Measurements from ENCODE around the gene USP28. TPM values are rescaled to one million over a fixed set of nuclear protein-coding genes. Genes with fewer than 3 reads are reported as not detected.

USP28 gene
- total RNA-seq, 1 donor from 2014 or later = 12.3 TPM

DNA sequence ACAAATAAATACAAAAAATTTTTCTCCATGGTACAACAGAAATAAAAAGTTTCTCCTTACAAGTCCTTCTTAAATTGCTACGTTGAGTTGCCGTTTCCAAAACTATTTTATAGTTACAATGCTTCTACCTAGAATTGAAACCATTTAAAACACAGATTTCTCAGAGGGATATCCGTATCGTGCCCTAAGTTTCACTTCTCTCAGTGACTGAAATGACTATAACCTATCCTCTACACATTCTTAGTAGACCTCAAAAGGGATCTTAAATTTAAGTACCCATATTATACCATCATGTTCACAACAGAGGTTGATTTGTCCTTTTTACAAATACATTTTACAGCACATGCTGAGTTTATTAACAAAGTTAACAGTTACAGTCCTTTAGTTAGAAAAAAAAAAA lies 44.1 kb downstream of the USP28 start:
- H3K36me3 ChIP-seq = peaks cover 0 to 33% of the 10 kb centered on the region in 2 donors
- H3K27me3 ChIP-seq = no peaks in the 10 kb centered on the region
- intact Hi-C loops (cut with DNase I) = no loop called here
- no peak overlapping the region for H3K4me3 ChIP-seq
- H3K27ac ChIP-seq = no peak overlapping the region
- no peaks in the 10 kb centered on the region for H3K9me3 ChIP-seq
- no peaks in the 10 kb centered on the region for H3K4me1 ChIP-seq
- TF ChIP-seq POLR2AphosphoS5 (IDR thresholded peaks at IDR 0.05; ENCODE audit: insufficient read depth in 1 of 2, low read depth in 1 of 2) (no peak), POLR2A (IDR thresholded peaks at IDR 0.05) (no peak)
- TF ChIP-seq, protein P1, sequence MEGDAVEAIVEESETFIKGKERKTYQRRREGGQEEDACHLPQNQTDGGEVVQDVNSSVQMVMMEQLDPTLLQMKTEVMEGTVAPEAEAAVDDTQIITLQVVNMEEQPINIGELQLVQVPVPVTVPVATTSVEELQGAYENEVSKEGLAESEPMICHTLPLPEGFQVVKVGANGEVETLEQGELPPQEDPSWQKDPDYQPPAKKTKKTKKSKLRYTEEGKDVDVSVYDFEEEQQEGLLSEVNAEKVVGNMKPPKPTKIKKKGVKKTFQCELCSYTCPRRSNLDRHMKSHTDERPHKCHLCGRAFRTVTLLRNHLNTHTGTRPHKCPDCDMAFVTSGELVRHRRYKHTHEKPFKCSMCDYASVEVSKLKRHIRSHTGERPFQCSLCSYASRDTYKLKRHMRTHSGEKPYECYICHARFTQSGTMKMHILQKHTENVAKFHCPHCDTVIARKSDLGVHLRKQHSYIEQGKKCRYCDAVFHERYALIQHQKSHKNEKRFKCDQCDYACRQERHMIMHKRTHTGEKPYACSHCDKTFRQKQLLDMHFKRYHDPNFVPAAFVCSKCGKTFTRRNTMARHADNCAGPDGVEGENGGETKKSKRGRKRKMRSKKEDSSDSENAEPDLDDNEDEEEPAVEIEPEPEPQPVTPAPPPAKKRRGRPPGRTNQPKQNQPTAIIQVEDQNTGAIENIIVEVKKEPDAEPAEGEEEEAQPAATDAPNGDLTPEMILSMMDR (IDR thresholded peaks at IDR 0.05) = no peak
- DNase-seq (ENCODE audit: extremely low spot score in 2 of 2) = no peak

DNA sequence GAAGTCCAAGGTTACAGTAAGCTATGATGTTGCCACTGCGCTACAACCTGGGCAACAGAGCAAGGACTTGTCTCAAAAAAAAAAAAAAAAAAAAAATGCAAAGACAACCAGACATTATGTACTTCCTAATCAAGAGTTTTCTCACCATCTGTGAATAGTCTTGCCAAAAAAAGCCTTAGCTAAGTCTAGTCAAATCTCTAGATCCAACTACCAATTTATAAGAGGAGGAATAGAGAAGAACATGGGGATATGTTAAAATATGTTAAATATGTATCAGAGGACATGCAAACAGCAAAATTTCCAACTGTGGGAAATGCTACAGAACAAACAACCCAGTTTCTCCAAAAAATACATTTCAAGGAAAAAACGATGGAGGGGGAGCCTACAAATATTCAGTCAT lies 45.6 kb downstream of the USP28 start:
- DNase-seq (ENCODE audit: extremely low spot score in 2 of 2) = no peak
- Histone ChIP-seq H3K4me3 (no peak overlapping the region), H3K36me3 (peaks cover 0 to 43% of the 10 kb centered on the region in 2 donors), H3K27me3 (no peaks in the 10 kb centered on the region), H3K9me3 (no peaks in the 10 kb centered on the region), H3K4me1 (no peaks in the 10 kb centered on the region), H3K27ac (no peak overlapping the region)
- intact Hi-C loops (cut with DNase I) = no loop called here
- TF ChIP-seq POLR2A (IDR thresholded peaks at IDR 0.05) (no peak), POLR2AphosphoS5 (IDR thresholded peaks at IDR 0.05; ENCODE audit: insufficient read depth in 1 of 2, low read depth in 1 of 2) (no peak)
- TF ChIP-seq, protein P1 (IDR thresholded peaks at IDR 0.05) = no peak

DNA sequence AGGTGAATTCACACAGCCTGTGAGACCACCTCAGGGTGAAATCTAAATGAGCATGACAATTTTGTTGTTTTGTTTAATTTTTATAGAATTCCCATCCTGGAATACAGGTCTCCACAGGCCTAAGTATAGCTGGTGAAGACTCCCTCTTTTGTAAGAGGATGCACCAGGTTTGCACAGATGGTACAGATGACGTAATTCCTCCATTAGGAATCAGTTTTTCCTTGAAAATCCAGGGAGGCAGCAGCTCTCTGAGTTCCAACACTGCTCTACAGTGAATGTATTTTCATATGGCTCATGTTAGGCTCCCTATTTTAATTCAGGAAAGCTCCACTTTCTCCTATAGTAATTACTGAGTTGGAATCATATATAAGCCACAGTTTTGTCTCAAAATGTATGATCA lies 47.2 kb downstream of the USP28 start:
- Histone ChIP-seq H3K4me3 (no peak overlapping the region), H3K27me3 (no peaks in the 10 kb centered on the region), H3K9me3 (no peaks in the 10 kb centered on the region), H3K4me1 (no peaks in the 10 kb centered on the region), H3K36me3 (peaks cover 0 to 47% of the 10 kb centered on the region in 2 donors), H3K27ac (no peak overlapping the region)
- no peak for DNase-seq (ENCODE audit: extremely low spot score in 2 of 2)
- TF ChIP-seq POLR2A (IDR thresholded peaks at IDR 0.05) (no peak), POLR2AphosphoS5 (IDR thresholded peaks at IDR 0.05; ENCODE audit: insufficient read depth in 1 of 2, low read depth in 1 of 2) (no peak)
- TF ChIP-seq, protein P1 (IDR thresholded peaks at IDR 0.05) = no peak
- intact Hi-C loops (cut with DNase I) = no loop called here

DNA sequence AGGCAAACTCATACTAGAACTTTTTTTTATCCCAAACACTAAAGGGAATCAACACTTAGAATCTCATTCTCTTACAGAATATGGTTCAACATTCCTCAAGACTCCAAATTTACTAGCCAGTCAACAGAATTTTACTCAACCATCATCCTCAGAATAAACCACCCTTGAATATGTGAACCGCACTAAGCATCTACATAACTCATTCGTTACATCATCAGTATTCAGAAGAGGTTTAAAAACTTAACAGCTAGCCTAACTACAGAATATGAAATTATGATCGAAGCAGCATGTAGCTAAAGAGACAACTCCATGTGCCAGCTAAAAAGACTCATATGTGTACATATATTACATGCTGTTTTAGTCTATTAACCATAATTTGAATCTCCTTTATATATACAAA lies 47.9 kb downstream of the USP28 start:
- H3K27ac ChIP-seq = no peak overlapping the region
- H3K27me3 ChIP-seq = no peaks in the 10 kb centered on the region
- no peaks in the 10 kb centered on the region for H3K4me1 ChIP-seq
- intact Hi-C loops (cut with DNase I) = no loop called here
- no peaks in the 10 kb centered on the region for H3K9me3 ChIP-seq
- no peak overlapping the region for H3K4me3 ChIP-seq
- no peak for DNase-seq (ENCODE audit: extremely low spot score in 2 of 2)
- TF ChIP-seq POLR2AphosphoS5 (IDR thresholded peaks at IDR 0.05; ENCODE audit: insufficient read depth in 1 of 2, low read depth in 1 of 2) (no peak), POLR2A (IDR thresholded peaks at IDR 0.05) (no peak)
- TF ChIP-seq, protein P1 (IDR thresholded peaks at IDR 0.05) = no peak
- peaks cover 0 to 54% of the 10 kb centered on the region in 2 donors for H3K36me3 ChIP-seq

DNA sequence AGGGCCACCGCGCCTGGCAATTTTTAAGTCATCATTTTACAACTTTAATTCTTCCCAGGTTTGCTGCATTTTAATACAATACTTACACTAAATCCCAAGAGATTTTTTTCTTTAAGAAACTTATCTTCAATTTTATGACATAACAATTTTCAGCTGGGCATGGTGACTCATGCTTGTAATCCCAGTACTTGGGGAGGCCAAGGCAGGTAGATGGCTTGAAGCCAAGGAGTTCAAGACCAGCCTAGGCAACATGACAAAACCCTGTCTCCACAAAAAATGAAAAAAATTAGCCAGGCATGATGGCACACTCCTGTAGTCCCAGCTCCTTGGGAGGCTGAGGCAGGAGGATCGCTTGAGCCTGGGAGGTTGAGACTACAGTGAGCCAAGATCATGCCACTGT lies 56.9 kb downstream of the USP28 start:
- Histone ChIP-seq H3K36me3 (peaks cover 0 to 36% of the 10 kb centered on the region in 2 donors), H3K27ac (no peak overlapping the region), H3K4me1 (no peaks in the 10 kb centered on the region), H3K9me3 (no peaks in the 10 kb centered on the region), H3K4me3 (no peak overlapping the region), H3K27me3 (no peaks in the 10 kb centered on the region)
- DNase-seq (ENCODE audit: extremely low spot score in 2 of 2) = no peak
- TF ChIP-seq POLR2AphosphoS5 (IDR thresholded peaks at IDR 0.05; ENCODE audit: insufficient read depth in 1 of 2, low read depth in 1 of 2) (no peak), POLR2A (IDR thresholded peaks at IDR 0.05) (no peak)
- TF ChIP-seq, protein P1 (IDR thresholded peaks at IDR 0.05) = no peak
- intact Hi-C loops (cut with DNase I) = no loop called here

Measured in vagina (tissue), 2 donors.